Fibroblast of lung (primary cell): ENCODE results near the gene SMIM12. TPM values are rescaled to one million over a fixed set of nuclear protein-coding genes. Genes with fewer than 3 reads are reported as not detected.

Experiments used
- DNase-seq, 2 donors: peaks; one replicate each; pipeline versions ENCODE4 v3.0.0 to v3.0.0-alpha.2; 2010; ENCODE audit warnings: low read depth in 2 of 2
- H2AFZ ChIP-seq: 2 replicates; pipeline ENCODE4 v1.5.1; 2012; ENCODE audit warnings: low read length, control low read depth, inconsistent platforms
- H3K27ac ChIP-seq: 2 replicates; pipeline ENCODE4 v1.5.1; 2011; ENCODE audit warnings: low read length, control low read depth; ENCODE audit not compliant: insufficient read depth
- H3K27me3 ChIP-seq: 2 replicates; pipeline ENCODE4 v1.5.1; 2011; ENCODE audit warnings: mild to moderate bottlenecking, low read length; ENCODE audit not compliant: control insufficient read depth, insufficient read depth
- H3K36me3 ChIP-seq: 2 replicates; pipeline ENCODE4 v1.5.1; 2011; ENCODE audit warnings: low read length; ENCODE audit not compliant: control insufficient read depth, insufficient read depth
- H3K4me1 ChIP-seq: 2 replicates; pipeline ENCODE4 v1.5.1; 2011; ENCODE audit warnings: low read length; ENCODE audit not compliant: control insufficient read depth, insufficient read depth; ENCODE audit errors: extremely low read depth
- H3K4me2 ChIP-seq: 2 replicates; pipeline ENCODE4 v1.5.1; 2011; ENCODE audit warnings: low read length, control low read depth; ENCODE audit not compliant: insufficient read depth; ENCODE audit errors: extremely low read depth
- H3K4me3 ChIP-seq, 4 experiments: fragments of 200-600 bp in 1 of 4; sonication (generic) in 1 of 4; replicated peaks in 1 of 4; 2 replicates each; pipeline ENCODE4 v1.5.1; 2011 to 2016; ENCODE audit warnings: low read length in 4 of 4, low read depth in 3 of 4, mild to moderate bottlenecking in 3 of 4, control low read depth in 2 of 4, inconsistent platforms in 1 of 4, mixed read lengths in 1 of 4; ENCODE audit not compliant: insufficient read depth in 1 of 4; ENCODE audit errors: control extremely low read depth in 1 of 4
- H3K79me2 ChIP-seq: 2 replicates; pipeline ENCODE4 v1.5.1; 2012; ENCODE audit warnings: mild to moderate bottlenecking, low read length, inconsistent platforms; ENCODE audit not compliant: control insufficient read depth, insufficient read depth
- H3K9ac ChIP-seq: 2 replicates; pipeline ENCODE4 v1.5.1; 2011; ENCODE audit warnings: mild to moderate bottlenecking, low read length, control low read depth; ENCODE audit not compliant: insufficient read depth
- H3K9me3 ChIP-seq: 2 replicates; pipeline ENCODE4 v1.5.1; 2012; ENCODE audit warnings: low read depth, low read length; ENCODE audit not compliant: control insufficient read depth, insufficient read depth
- H4K20me1 ChIP-seq: 2 replicates; pipeline ENCODE4 v1.5.1; 2011; ENCODE audit warnings: low read length; ENCODE audit not compliant: control insufficient read depth, insufficient read depth; ENCODE audit errors: extremely low read depth
- CTCF ChIP-seq, 2 donors: IDR thresholded peaks in 1 of 2; conservative IDR thresholded peaks in 1 of 2; 1 replicate in 1 of 2; 2 replicates in 1 of 2; pipeline ENCODE4 v1.5.1; 2011 to 2012; ENCODE audit warnings: low read length in 2 of 2, control low read depth in 1 of 2, inconsistent platforms in 1 of 2, low read depth in 1 of 2, mild to moderate bottlenecking in 1 of 2
- EZH2 ChIP-seq: IDR thresholded peaks from 2 replicates; pipeline ENCODE4 v1.5.1; 2012; ENCODE audit warnings: low read length, control low read depth, mild to moderate bottlenecking; ENCODE audit errors: missing control alignments
- polyA plus RNA-seq, 2 donors: library from polyadenylated mRNA; depleted of rRNA in 1 of 2; stranded (reverse) in 1 of 2; unstranded in 1 of 2; fragments of >200 nt; gene quantifications; 2 replicates each; pipeline ENCODE4 v1.2.1, GENCODE V29; 2011 to 2012; ENCODE audit warnings: missing spikeins in 1 of 2
- total RNA-seq: library from RNA; depleted of rRNA; stranded (reverse); fragments of >200 nt; gene quantifications from 2 replicates; pipeline ENCODE4 v1.2.1, GENCODE V29; 2014

Gene SMIM12
- total and polyA plus RNA-seq, 2 donors (not counting 1 experiment from before 2014, with no cell fraction given): 18.2 to 59.7 TPM

- H2AFZ ChIP-seq: no peak overlapping the region
- H3K9ac ChIP-seq: no peak overlapping the region
- no peak overlapping the region for H3K27ac ChIP-seq
- H3K4me2 ChIP-seq: no peak overlapping the region
- H3K9me3 ChIP-seq: no peaks in the 10 kb centered on the region
- H3K27me3 ChIP-seq: no peaks in the 10 kb centered on the region
- H4K20me1 ChIP-seq: peaks cover 1% of the 10 kb centered on the region
- peaks cover 3% of the 10 kb centered on the region for H3K36me3 ChIP-seq
- DNase-seq: no peak
- no peak for TF ChIP-seq EZH2
- no peak for TF ChIP-seq CTCF (conservative IDR thresholded peaks at IDR 0.05 in 1 of 2, IDR thresholded peaks at IDR 0.05 in 1 of 2; ENCODE audit: low read depth in 1 of 2, low read length in 2 of 2)
- peaks cover 16% of the 10 kb centered on the region for H3K79me2 ChIP-seq
- H3K4me3 ChIP-seq: no peak overlapping the region
- H3K4me1 ChIP-seq: peaks cover 8% of the 10 kb centered on the region
Measured at GRCh38 chr1:34850382-34850781, 9.2 kb downstream of the SMIM12 start.

GRCh38 chr1:34847094-34847493 is 12.5 kb downstream of the SMIM12 start:
- Histone ChIP-seq H3K79me2 (peaks cover 16% of the 10 kb centered on the region), H3K27ac (no peak overlapping the region), H3K4me1 (peaks cover 8% of the 10 kb centered on the region), H3K36me3 (peaks cover 2% of the 10 kb centered on the region), H3K9me3 (no peaks in the 10 kb centered on the region), H3K4me2 (no peak overlapping the region), H3K9ac (no peak overlapping the region), H3K27me3 (no peaks in the 10 kb centered on the region), H2AFZ (no peak overlapping the region), H4K20me1 (peaks cover 1% of the 10 kb centered on the region), H3K4me3 (no peak overlapping the region)
- no peak for TF ChIP-seq CTCF (conservative IDR thresholded peaks at IDR 0.05 in 1 of 2, IDR thresholded peaks at IDR 0.05 in 1 of 2; ENCODE audit: low read depth in 1 of 2, low read length in 2 of 2)
- no peak for TF ChIP-seq EZH2
- DNase-seq: no peak

DNA sequence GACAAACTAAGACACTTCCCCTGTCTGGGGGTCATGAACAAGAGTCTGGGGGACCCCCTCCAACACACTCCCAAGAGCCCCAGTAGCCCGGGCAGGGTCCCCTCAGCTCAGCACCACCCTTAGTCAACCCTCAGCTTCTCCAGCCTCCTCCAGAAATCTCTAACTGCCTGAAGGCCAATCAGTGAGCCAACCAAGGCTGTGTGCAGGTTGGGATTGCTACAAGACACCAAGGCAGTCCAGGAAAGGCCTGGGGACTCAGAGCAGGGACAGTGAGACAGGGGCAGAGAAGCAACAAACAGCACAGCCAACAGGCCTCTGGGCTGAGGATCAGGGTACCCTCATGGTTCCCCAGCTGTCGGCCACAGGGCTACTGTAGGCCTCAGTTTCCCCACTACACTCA is 13.3 kb downstream of the SMIM12 start:
- H3K9ac ChIP-seq: no peak overlapping the region
- no peak overlapping the region for H3K27ac ChIP-seq
- no peaks in the 10 kb centered on the region for H3K27me3 ChIP-seq
- DNase-seq: no peak
- H3K9me3 ChIP-seq: no peaks in the 10 kb centered on the region
- peaks cover 2% of the 10 kb centered on the region for H3K4me1 ChIP-seq
- peaks cover 1% of the 10 kb centered on the region for H4K20me1 ChIP-seq
- no peak overlapping the region for H2AFZ ChIP-seq
- peaks cover 9% of the 10 kb centered on the region for H3K79me2 ChIP-seq
- no peak overlapping the region for H3K4me2 ChIP-seq
- H3K4me3 ChIP-seq: no peak overlapping the region
- H3K36me3 ChIP-seq: peaks cover 2% of the 10 kb centered on the region
- no peak for TF ChIP-seq EZH2
- TF ChIP-seq CTCF (conservative IDR thresholded peaks at IDR 0.05 in 1 of 2, IDR thresholded peaks at IDR 0.05 in 1 of 2; ENCODE audit: low read depth in 1 of 2, low read length in 2 of 2): no peak
